Caco-2 (cell line): Measurements from ENCODE around the gene AMOTL1. TPM values are rescaled to one million over a fixed set of nuclear protein-coding genes. Genes with fewer than 3 reads are reported as not detected.

ENCODE experiments used
- BruUV-seq: library from RNA; stranded (reverse); fragments of 400-500 nt; replicated peaks from 2 replicates; lab custom pipeline; 2021; lab: Mats Ljungman, UMichigan
- CTCF ChIA-PET: fragments of 300-600 bp; sonication (Branson Sonifier 250); formaldehyde crosslinking; loops from one replicate; lab custom pipeline; 2022; ENCODE audit warnings: antibody characterized with exemption; lab: Charles Lee
- POLR2A ChIA-PET: fragments of 300-600 bp; sonication (Branson Sonifier 250); formaldehyde crosslinking; loops from one replicate; lab custom pipeline; 2022; ENCODE audit warnings: antibody characterized with exemption; lab: Charles Lee
- DNase-seq, 2 experiments: peaks; one replicate each; pipeline versions ENCODE4 v3.0.0 to v3.0.0-alpha.2; 2020 to 2022
- H3K27me3 ChIP-seq: replicated peaks from 2 replicates; pipeline ENCODE4 v1.6.0; 2011; ENCODE audit warnings: low read length; ENCODE audit not compliant: control insufficient read depth, insufficient read depth
- H3K36me3 ChIP-seq: 2 replicates; pipeline ENCODE4 v1.5.1; 2011; ENCODE audit warnings: low read length; ENCODE audit not compliant: control insufficient read depth, insufficient read depth
- H3K4me1 ChIP-seq: fragments of 250-450 bp; sonication (Bioruptor Pico); 2 replicates; pipeline ENCODE4 v1.5.1; 2020; ENCODE audit warnings: mild to moderate bottlenecking
- H3K4me3 ChIP-seq: 2 replicates; pipeline ENCODE4 v1.5.1; 2011; ENCODE audit warnings: low read depth, mild to moderate bottlenecking, control low read depth, low read length
- H3K9me3 ChIP-seq: fragments of 250-450 bp; sonication (Bioruptor Pico); 2 replicates; pipeline ENCODE4 v1.5.1; 2020; ENCODE audit warnings: mild to moderate bottlenecking, moderate library complexity
- H3K27ac Mint-ChIP-seq: one replicate; pipeline ENCODE4 v1.8.0; 2022; ENCODE audit warnings: mixed read lengths; ENCODE audit not compliant: unreplicated experiment
- H3K27me3 Mint-ChIP-seq: one replicate; pipeline ENCODE4 v1.8.0; 2022; ENCODE audit warnings: mixed read lengths; ENCODE audit not compliant: insufficient read depth, unreplicated experiment
- H3K36me3 Mint-ChIP-seq: one replicate; pipeline ENCODE4 v1.8.0; 2022; ENCODE audit warnings: mild to moderate bottlenecking, mixed read lengths; ENCODE audit not compliant: insufficient read depth, unreplicated experiment
- H3K4me1 Mint-ChIP-seq: one replicate; pipeline ENCODE4 v1.8.0; 2022; ENCODE audit warnings: low read depth, mixed read lengths; ENCODE audit not compliant: unreplicated experiment
- H3K4me3 Mint-ChIP-seq: one replicate; pipeline ENCODE4 v1.8.0; 2022; ENCODE audit warnings: mild to moderate bottlenecking, moderate library complexity, mixed read lengths; ENCODE audit not compliant: unreplicated experiment
- H3K9me3 Mint-ChIP-seq: one replicate; pipeline ENCODE4 v1.8.0; 2022; ENCODE audit warnings: mixed read lengths; ENCODE audit not compliant: unreplicated experiment
- intact Hi-C: fragments of 100-400 bp; cut with micrococcal nuclease; formaldehyde crosslinking; loops from one replicate; pipeline ENCODE4 v1.10.0; 2022; ENCODE audit not compliant: unreplicated experiment
- total RNA-seq: library from RNA; stranded (reverse); gene quantifications from 2 replicates; pipeline ENCODE4 v1.2.3, GENCODE V29; 2022
- TF ChIP-seq, protein P1 (sequence below), 2 experiments: fragments of 200-600 bp in 1 of 2; IDR thresholded peaks; 1 replicate in 1 of 2; 2 replicates in 1 of 2; pipeline versions ENCODE4 v1.5.1 to v1.8.0; 2011 to 2022; ENCODE audit warnings: antibody characterized with exemption in 1 of 2, control low read depth in 1 of 2, inconsistent platforms in 1 of 2, low read depth in 1 of 2, low read length in 1 of 2, mild to moderate bottlenecking in 1 of 2, moderate library complexity in 1 of 2; ENCODE audit not compliant: insufficient read depth in 1 of 2, severe bottlenecking in 1 of 2, unreplicated experiment in 1 of 2

The AMOTL1 gene
- total RNA-seq, 1 experiment from 2014 or later: 60.8 TPM

DNA sequence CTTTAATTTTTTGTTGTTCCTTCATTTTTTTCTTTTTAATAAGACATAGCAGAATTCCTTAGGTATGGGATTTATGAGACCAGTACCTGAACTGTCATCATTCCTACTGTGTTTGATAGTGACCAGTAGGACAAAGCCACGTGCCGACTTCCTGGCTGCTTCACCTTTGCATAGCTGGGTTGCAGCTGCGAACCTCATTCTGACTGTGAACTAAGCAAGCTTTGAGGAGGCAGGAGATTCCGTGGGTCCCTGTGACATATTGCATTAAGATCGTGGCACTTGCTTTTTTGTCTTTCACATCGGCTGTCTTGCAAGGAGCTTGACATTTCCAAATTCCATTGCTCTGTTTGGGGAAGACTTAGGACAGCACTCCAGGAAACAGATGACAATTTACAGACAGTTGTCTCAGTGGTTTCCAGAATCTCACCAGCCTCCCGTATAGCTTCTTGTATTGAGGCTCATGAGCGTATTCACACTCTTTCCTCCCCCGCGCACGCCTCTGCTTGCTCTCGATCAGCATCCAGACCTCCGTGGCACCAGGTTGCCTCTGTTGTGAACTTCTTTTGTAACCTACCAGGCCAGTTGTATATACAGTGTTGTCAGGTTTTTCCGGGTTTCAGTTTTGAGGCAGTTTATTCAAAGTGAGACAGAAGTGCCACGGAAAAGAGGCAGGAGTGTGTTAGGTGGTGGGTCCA is 103.5 kb downstream of the AMOTL1 start:
- Mint-ChIP-seq H3K4me1 (no peaks in the 10 kb centered on the region), H3K27ac (no peak overlapping the region), H3K4me3 (no peak overlapping the region), H3K9me3 (no peaks in the 10 kb centered on the region), H3K36me3 (peaks cover 57% of the 10 kb centered on the region), H3K27me3 (no peaks in the 10 kb centered on the region)
- BruUV-seq: no TSS peak
- TF ChIP-seq, protein P1, sequence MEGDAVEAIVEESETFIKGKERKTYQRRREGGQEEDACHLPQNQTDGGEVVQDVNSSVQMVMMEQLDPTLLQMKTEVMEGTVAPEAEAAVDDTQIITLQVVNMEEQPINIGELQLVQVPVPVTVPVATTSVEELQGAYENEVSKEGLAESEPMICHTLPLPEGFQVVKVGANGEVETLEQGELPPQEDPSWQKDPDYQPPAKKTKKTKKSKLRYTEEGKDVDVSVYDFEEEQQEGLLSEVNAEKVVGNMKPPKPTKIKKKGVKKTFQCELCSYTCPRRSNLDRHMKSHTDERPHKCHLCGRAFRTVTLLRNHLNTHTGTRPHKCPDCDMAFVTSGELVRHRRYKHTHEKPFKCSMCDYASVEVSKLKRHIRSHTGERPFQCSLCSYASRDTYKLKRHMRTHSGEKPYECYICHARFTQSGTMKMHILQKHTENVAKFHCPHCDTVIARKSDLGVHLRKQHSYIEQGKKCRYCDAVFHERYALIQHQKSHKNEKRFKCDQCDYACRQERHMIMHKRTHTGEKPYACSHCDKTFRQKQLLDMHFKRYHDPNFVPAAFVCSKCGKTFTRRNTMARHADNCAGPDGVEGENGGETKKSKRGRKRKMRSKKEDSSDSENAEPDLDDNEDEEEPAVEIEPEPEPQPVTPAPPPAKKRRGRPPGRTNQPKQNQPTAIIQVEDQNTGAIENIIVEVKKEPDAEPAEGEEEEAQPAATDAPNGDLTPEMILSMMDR (IDR thresholded peaks at IDR 0.05; ENCODE audit: insufficient read depth in 1 of 2, low read depth in 1 of 2, low read length in 1 of 2, severe bottlenecking in 1 of 2, unreplicated experiment in 1 of 2): no peak
- no peak overlapping the region for H3K4me3 ChIP-seq
- DNase-seq: no peak
- H3K9me3 ChIP-seq: no peaks in the 10 kb centered on the region
- POLR2A ChIA-PET: no interaction called here
- intact Hi-C loops: no loop called here
- peaks cover 2% of the 10 kb centered on the region; the same call in 1 of the 2 replicates for H3K36me3 ChIP-seq
- H3K27me3 ChIP-seq: no peaks in the 10 kb centered on the region
- H3K4me1 ChIP-seq: 0 out of 2 replicates have a peak, but pooled peaks cover 7% of the 10 kb centered on the region
- CTCF ChIA-PET: no interaction called here

DNA sequence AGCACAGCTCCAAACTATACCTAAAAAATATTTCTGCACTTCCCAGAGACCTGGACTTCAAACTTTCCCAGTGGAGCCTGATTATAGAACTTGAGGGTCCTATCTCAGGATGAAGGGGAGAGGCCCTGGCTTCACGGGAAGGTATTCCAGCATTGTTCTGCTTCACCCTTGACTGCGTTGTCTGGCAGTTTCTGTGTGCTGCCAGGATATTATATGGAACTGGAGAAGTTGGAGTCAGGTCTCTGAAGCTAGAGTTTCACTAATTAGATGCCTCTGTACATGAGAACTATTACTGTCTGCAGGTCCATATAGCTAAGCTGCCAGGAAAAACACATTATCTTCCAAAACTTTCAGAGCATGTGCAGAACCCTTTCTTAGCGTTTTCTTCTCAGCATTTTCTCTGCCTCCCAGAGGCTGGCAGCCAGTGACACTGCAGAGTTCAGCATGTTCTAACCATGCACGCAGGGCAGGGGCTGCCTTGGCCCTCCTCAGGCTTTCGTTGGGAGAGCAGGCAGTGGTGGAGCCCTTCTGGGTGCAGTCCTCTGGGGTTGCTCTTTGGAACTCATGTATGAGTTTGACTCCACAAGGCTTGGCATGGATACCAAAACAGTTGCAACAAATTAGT is 105.9 kb downstream of the AMOTL1 start:
- Mint-ChIP-seq H3K4me1 (peaks cover under 1% of the 10 kb centered on the region), H3K9me3 (no peaks in the 10 kb centered on the region), H3K4me3 (no peak overlapping the region), H3K27ac (no peak overlapping the region), H3K36me3 (peaks cover 61% of the 10 kb centered on the region), H3K27me3 (no peaks in the 10 kb centered on the region)
- peaks cover 7% of the 10 kb centered on the region for H3K36me3 ChIP-seq
- H3K4me3 ChIP-seq: no peak overlapping the region
- 0 out of 2 replicates have a peak, but pooled peaks cover 7% of the 10 kb centered on the region for H3K4me1 ChIP-seq
- H3K27me3 ChIP-seq: no peaks in the 10 kb centered on the region
- BruUV-seq: no TSS peak
- ChIA-PET POLR2A (no interaction called here), CTCF (no interaction called here)
- H3K9me3 ChIP-seq: no peaks in the 10 kb centered on the region
- DNase-seq: no peak
- intact Hi-C loops: no loop called here
- TF ChIP-seq, protein P1 (IDR thresholded peaks at IDR 0.05; ENCODE audit: insufficient read depth in 1 of 2, low read depth in 1 of 2, low read length in 1 of 2, severe bottlenecking in 1 of 2, unreplicated experiment in 1 of 2): no peak

- DNase-seq: peak in 1 of 2 experiments; percentile 22
- peaks cover 7% of the 10 kb centered on the region for H3K4me1 Mint-ChIP-seq
- peaks cover 7% of the 10 kb centered on the region for H3K36me3 ChIP-seq
- TF ChIP-seq, protein P1 (IDR thresholded peaks at IDR 0.05; ENCODE audit: insufficient read depth in 1 of 2, low read depth in 1 of 2, low read length in 1 of 2, severe bottlenecking in 1 of 2, unreplicated experiment in 1 of 2): no peak
- H3K4me1 ChIP-seq: 0 out of 2 replicates have a peak, but pooled peaks cover 7% of the 10 kb centered on the region
- no peak overlapping the region for H3K4me3 Mint-ChIP-seq
- H3K27ac Mint-ChIP-seq: peak overlapping the region; percentile 7
- intact Hi-C loops: no loop called here
- H3K27me3 ChIP-seq: no peaks in the 10 kb centered on the region
- no peaks in the 10 kb centered on the region for H3K9me3 ChIP-seq
- ChIA-PET POLR2A (no interaction called here), CTCF (no interaction called here)
- H3K27me3 Mint-ChIP-seq: no peaks in the 10 kb centered on the region
- no peak overlapping the region for H3K4me3 ChIP-seq
- peaks cover 60% of the 10 kb centered on the region for H3K36me3 Mint-ChIP-seq
- BruUV-seq: no TSS peak
- H3K9me3 Mint-ChIP-seq: no peaks in the 10 kb centered on the region
Measured at GRCh38 chr11:94876222-94876621, 108.1 kb downstream of the AMOTL1 start.
